Keratinocyte (primary cell): ENCODE results near the gene PRAMEF15. TPM values are rescaled to one million over a fixed set of nuclear protein-coding genes. Genes with fewer than 3 reads are reported as not detected.
"Not testable (repeated sequence)": the region's sequence is repeated elsewhere in the genome, so short reads cannot be mapped to it uniquely, and the experiment has no call there.

Source experiments
- DNase-seq: peaks from one replicate; pipeline ENCODE4 v3.0.0-alpha.2; 2011; ENCODE audit warnings: low read depth, missing footprints, low spot score
- FAIRE-seq: peaks from 2 replicates; lab custom pipeline; 2011; peaks lifted over from hg19 to GRCh38; lab: Jason Lieb, UNC
- H2AFZ ChIP-seq: 2 replicates; pipeline ENCODE4 v1.6.0; 2012; ENCODE audit warnings: low read length, control low read depth, inconsistent platforms; ENCODE audit not compliant: control insufficient read depth
- H3K27ac ChIP-seq: 2 replicates; pipeline ENCODE4 v1.5.1; 2011; ENCODE audit warnings: low read length; ENCODE audit not compliant: control insufficient read depth, insufficient read depth
- H3K27me3 ChIP-seq: 3 replicates; pipeline ENCODE4 v1.6.0; 2011; ENCODE audit warnings: low read length; ENCODE audit not compliant: control insufficient read depth, insufficient read depth; ENCODE audit errors: extremely low read depth
- H3K36me3 ChIP-seq, 2 experiments: 2 replicates in 1 of 2; 3 replicates in 1 of 2; pipeline ENCODE4 v1.5.1; 2011; ENCODE audit warnings: low read length in 2 of 2, mild to moderate bottlenecking in 1 of 2; ENCODE audit not compliant: control insufficient read depth in 2 of 2, insufficient read depth in 2 of 2; ENCODE audit errors: extremely low read depth in 1 of 2
- H3K4me1 ChIP-seq: 3 replicates; pipeline ENCODE4 v1.5.1; 2011; ENCODE audit warnings: low read length; ENCODE audit not compliant: control insufficient read depth, insufficient read depth; ENCODE audit errors: extremely low read depth
- H3K4me2 ChIP-seq: 3 replicates; pipeline ENCODE4 v1.6.0; 2011; ENCODE audit warnings: low read depth, low read length; ENCODE audit not compliant: control insufficient read depth, insufficient read depth; ENCODE audit errors: extremely low read depth
- H3K4me3 ChIP-seq, 3 experiments: fragments of 200-600 bp in 1 of 3; sonication (generic) in 1 of 3; 2 replicates in 2 of 3; 3 replicates in 1 of 3; pipeline ENCODE4 v1.5.1; 2011 to 2016; ENCODE audit warnings: low read length in 3 of 3, mild to moderate bottlenecking in 3 of 3, control low read depth in 2 of 3, inconsistent platforms in 1 of 3, low read depth in 1 of 3, mixed read lengths in 1 of 3, mixed run types in 1 of 3, moderate library complexity in 1 of 3; ENCODE audit not compliant: control insufficient read depth in 2 of 3, insufficient read depth in 2 of 3; ENCODE audit errors: extremely low read depth in 1 of 3
- H3K79me2 ChIP-seq: 2 replicates; pipeline ENCODE4 v1.6.0; 2012; ENCODE audit warnings: low read length; ENCODE audit not compliant: control insufficient read depth, insufficient read depth
- H3K9ac ChIP-seq: 3 replicates; pipeline ENCODE4 v1.6.0; 2011; ENCODE audit warnings: low read length; ENCODE audit not compliant: control insufficient read depth, insufficient read depth; ENCODE audit errors: extremely low read depth
- H3K9me1 ChIP-seq: 3 replicates; pipeline ENCODE4 v1.6.0; 2011; ENCODE audit warnings: low read length; ENCODE audit not compliant: control insufficient read depth, insufficient read depth; ENCODE audit errors: extremely low read depth
- H3K9me3 ChIP-seq: 2 replicates; pipeline ENCODE4 v1.5.1; 2012; ENCODE audit warnings: low read depth, low read length; ENCODE audit not compliant: control insufficient read depth
- H4K20me1 ChIP-seq: 3 replicates; pipeline ENCODE4 v1.6.0; 2011; ENCODE audit warnings: low read length; ENCODE audit not compliant: control insufficient read depth, insufficient read depth; ENCODE audit errors: extremely low read depth
- CTCF ChIP-seq, 3 experiments: IDR thresholded peaks in 1 of 3; conservative IDR thresholded peaks in 1 of 3; optimal IDR thresholded peaks in 1 of 3; 2 replicates in 2 of 3; 3 replicates in 1 of 3; pipeline versions ENCODE3 to v1.5.1; 2011; ENCODE audit warnings: low read length in 3 of 3, mild to moderate bottlenecking in 3 of 3, moderate library complexity in 2 of 3, control low read depth in 1 of 3, inconsistent platforms in 1 of 3; ENCODE audit not compliant: insufficient read depth in 2 of 3; ENCODE audit errors: extremely low read depth in 1 of 3
- dilution Hi-C: fragments of 300-500 bp; cut with MboI; formaldehyde crosslinking; loops from one replicate; pipeline ENCODE4 v1.7.0; 2020; ENCODE audit warnings: low sequenced_read_pairs; ENCODE audit not compliant: extremely low pct_ligation_motif_present
- polyA plus RNA-seq, 5 experiments: library from polyadenylated mRNA; depleted of rRNA in 3 of 5; stranded (reverse) in 3 of 5; stranded (forward) in 1 of 5; unstranded in 1 of 5; fragments of >200 nt; gene quantifications; 1 replicate in 1 of 5; 2 replicates in 3 of 5; 3 replicates in 1 of 5; pipeline versions ENCODE4 v1.2.1 to v1.2.3, GENCODE V29; 2011 to 2012; ENCODE audit warnings: missing spikeins in 2 of 5, low read depth in 1 of 5, low replicate concordance in 1 of 5

The PRAMEF15 gene
- polyA plus RNA-seq, 1 donor (not counting 4 experiments of a cell fraction or from before 2014, with no cell fraction given), result not detected

DNA sequence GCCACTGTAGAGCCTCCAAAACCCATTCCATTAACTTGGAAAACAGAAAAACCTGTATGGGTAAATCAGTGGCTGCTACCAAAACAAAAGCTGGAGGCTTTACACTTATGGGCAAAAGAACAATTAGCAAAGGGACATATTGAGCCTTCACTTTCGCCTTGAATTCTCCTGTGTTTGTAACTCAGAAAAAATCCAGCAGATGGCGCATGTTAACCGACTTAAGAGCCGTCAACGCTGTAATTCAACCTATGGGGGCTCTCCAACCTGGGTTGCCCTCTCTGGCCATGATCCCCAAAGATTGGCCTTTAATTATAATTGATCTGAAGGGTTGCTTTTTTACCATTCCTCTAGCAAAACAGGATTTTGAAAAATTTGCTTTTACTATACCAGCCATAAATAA is 41.4 kb downstream of the PRAMEF15 start:
- H3K4me1 ChIP-seq, H3K4me3 ChIP-seq, dilution Hi-C loops, H3K36me3 ChIP-seq, H3K27ac ChIP-seq, H4K20me1 ChIP-seq, H2AFZ ChIP-seq, H3K9ac ChIP-seq, H3K9me3 ChIP-seq, H3K27me3 ChIP-seq, H3K4me2 ChIP-seq, H3K79me2 ChIP-seq, FAIRE-seq, H3K9me1 ChIP-seq: not testable (repeated sequence)
- TF ChIP-seq CTCF (optimal IDR thresholded peaks at IDR 0.05 in 1 of 3, IDR thresholded peaks at IDR 0.05 in 1 of 3, conservative IDR thresholded peaks at IDR 0.05 in 1 of 3; ENCODE audit: extremely low read depth in 1 of 3, insufficient read depth in 2 of 3, low read length in 3 of 3), result peak in 2 of 3 experiments; percentile 27 to 29
- peak; percentile 4 for DNase-seq

- H2AFZ ChIP-seq, FAIRE-seq, DNase-seq, H3K27me3 ChIP-seq, H3K9me3 ChIP-seq, H3K27ac ChIP-seq, H3K4me2 ChIP-seq, H3K4me3 ChIP-seq, H4K20me1 ChIP-seq, H3K36me3 ChIP-seq, dilution Hi-C loops, H3K9me1 ChIP-seq, H3K9ac ChIP-seq, H3K79me2 ChIP-seq, H3K4me1 ChIP-seq: not testable (repeated sequence)
These were observed 47.0 kb downstream of the PRAMEF15 start for GRCh38 chr1:13362364-13362763.

- H3K9ac ChIP-seq, dilution Hi-C loops, H3K9me3 ChIP-seq, H3K79me2 ChIP-seq, FAIRE-seq, DNase-seq, H3K4me1 ChIP-seq, H3K27ac ChIP-seq, H3K4me2 ChIP-seq, H3K9me1 ChIP-seq, H3K36me3 ChIP-seq, H2AFZ ChIP-seq, H3K27me3 ChIP-seq, H4K20me1 ChIP-seq, H3K4me3 ChIP-seq: not testable (repeated sequence)
These were observed 49.5 kb downstream of the PRAMEF15 start for GRCh38 chr1:13364928-13365327.

DNA sequence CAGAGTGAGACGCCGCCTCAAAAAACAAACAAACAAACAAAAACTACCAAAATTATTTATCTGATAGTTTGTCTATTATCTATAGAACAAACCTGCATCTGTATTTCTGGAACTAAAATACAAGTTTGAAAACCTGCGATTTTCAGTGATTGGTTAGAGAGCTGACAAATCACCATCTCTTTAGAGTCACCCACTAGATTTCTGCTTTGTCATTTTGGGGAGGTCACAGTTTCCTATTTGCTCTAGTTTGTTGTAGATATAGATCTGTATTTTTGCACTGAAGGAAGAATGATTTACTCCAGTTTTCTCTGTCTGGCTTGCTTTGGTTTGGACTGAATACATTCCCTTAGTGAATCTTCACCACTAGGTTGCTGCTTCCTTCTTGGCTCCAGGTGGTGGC is 51.2 kb downstream of the PRAMEF15 start:
- DNase-seq, result not testable (repeated sequence)

More for the DNA sequence above, 51.2 kb downstream of the PRAMEF15 start:
- H3K4me1 ChIP-seq, FAIRE-seq, H3K9ac ChIP-seq, H4K20me1 ChIP-seq, H3K36me3 ChIP-seq, H3K27ac ChIP-seq, dilution Hi-C loops, H3K27me3 ChIP-seq, H3K4me2 ChIP-seq, H3K79me2 ChIP-seq, H3K9me3 ChIP-seq, H3K4me3 ChIP-seq, H3K9me1 ChIP-seq, H2AFZ ChIP-seq: not testable (repeated sequence)
